Thyroid gland (tissue), 4 donors: ENCODE measurements around the gene ZCCHC10.

ENCODE experiments used
- CTCF ChIP-seq, 6 experiments: fragments of 200-600 bp in 3 of 6; fragments of 450-650 bp in 3 of 6; sonication (generic) in 3 of 6; IDR thresholded peaks; one replicate each; pipeline ENCODE4 v1.5.1; 2016 to 2019; ENCODE audit warnings: antibody characterized with exemption in 6 of 6, mild to moderate bottlenecking in 2 of 6, inconsistent platforms in 1 of 6, moderate library complexity in 1 of 6
- POLR2A ChIP-seq, 2 donors: fragments of 450-650 bp; IDR thresholded peaks; one replicate each; pipeline ENCODE4 v1.6.1; 2017; ENCODE audit warnings: antibody characterized with exemption in 2 of 2, mild to moderate bottlenecking in 2 of 2, moderate library complexity in 1 of 2

- TF ChIP-seq CTCF (IDR thresholded peaks at IDR 0.05) (no peak), POLR2A (IDR thresholded peaks at IDR 0.05) (no peak)
These were observed 35.9 kb upstream of the ZCCHC10 start for GRCh38 chr5:133062276-133062675.
